Measurements from ENCODE around the gene MCUB. TPM values are rescaled to one million over a fixed set of nuclear protein-coding genes. Genes with fewer than 3 reads are reported as not detected.
"Not testable (repeated sequence)": the region's sequence is repeated elsewhere in the genome, so short reads cannot be mapped to it uniquely, and the experiment has no call there.

The MCUB gene
- total and polyA plus RNA-seq, 5 experiments from 2014 or later: 147 to 201 (median 160) TPM

- not testable (repeated sequence) for H3K27me3 Mint-ChIP-seq, H3K9me3 Mint-ChIP-seq, ATAC-seq
- peaks cover 11 to 47% (median 42%) of the 10 kb centered on the region in 4 donors for H3K4me1 Mint-ChIP-seq
- peak overlapping the region in 9 of 10 donors; percentile 30 to 96 (median 86) for H3K27ac Mint-ChIP-seq
- peaks cover 7 to 16% (median 8%) of the 10 kb centered on the region in 3 donors for H3K36me3 Mint-ChIP-seq
- POLR2A ChIA-PET: interaction anchor here (0.7 to 3.4 kb wide), 4 partner anchors 11 to 91 kb away, joined by 3 to 54 read pairs (median 8); no protein-coding TSS in a partner anchor
- DNase-seq: peak in 4 of 10 donors; percentile 14 to 31 (median 22)
- peak overlapping the region; percentile 13 to 89 (median 76) for H3K4me3 Mint-ChIP-seq
Observed at GRCh38 chr4:109558095-109558494, 2.0 kb upstream of the MCUB start.

GRCh38 chr4:109559625-109559982, 442 bp upstream of the MCUB start:
- POLR2A ChIA-PET: interaction anchor here (0.6 to 3.4 kb wide), 30 partner anchors 10 to 1839 kb away, joined by 3 to 54 read pairs (median 6); partner anchors contain the start of genes CASP6, PAPSS1, PLA2G12A and SEC24B
- no peaks in the 10 kb centered on the region for H3K27me3 Mint-ChIP-seq
- ATAC-seq (peak; percentile 36 to 41), DNase-seq (peak in 5 of 10 donors; percentile 23 to 65 (median 29))
- H3K36me3 Mint-ChIP-seq: peaks cover 0 to 17% (median 12%) of the 10 kb centered on the region in 3 donors
- H3K4me3 Mint-ChIP-seq: peak overlapping the region; percentile 84 to 99 (median 94)
- peak overlapping the region; percentile 92 to 99 (median 96) for H3K27ac Mint-ChIP-seq
- H3K9me3 Mint-ChIP-seq: no peaks in the 10 kb centered on the region
- peaks cover 13 to 57% (median 55%) of the 10 kb centered on the region in 4 donors for H3K4me1 Mint-ChIP-seq

GRCh38 chr4:109560687-109561461, 828 bp downstream of the MCUB start:
- DNase-seq (peak; percentile 24 to 83 (median 53)), ATAC-seq (peak; percentile 49 to 50)
- POLR2A ChIA-PET: interaction anchor here (0.6 to 3.4 kb wide), 34 partner anchors 11 to 194 kb away, joined by 3 to 54 read pairs (median 4); partner anchors contain the start of genes CASP6, PLA2G12A and SEC24B
- Mint-ChIP-seq H3K4me3 (peak overlapping the region; percentile 84 to 99 (median 98)), H3K27ac (peak overlapping the region; percentile 86 to 99 (median 97)), H3K4me1 (peaks cover 12 to 65% (median 62%) of the 10 kb centered on the region in 4 donors), H3K9me3 (no peaks in the 10 kb centered on the region), H3K36me3 (peaks cover 0 to 22% (median 11%) of the 10 kb centered on the region in 3 donors), H3K27me3 (no peaks in the 10 kb centered on the region)

- Mint-ChIP-seq H3K36me3 (peaks cover 0 to 27% (median 12%) of the 10 kb centered on the region in 3 donors), H3K27ac (peak overlapping the region in 9 of 10 donors; percentile 9 to 98 (median 87)), H3K4me1 (peaks cover 12 to 73% (median 65%) of the 10 kb centered on the region in 4 donors), H3K4me3 (peak overlapping the region; percentile 84 to 99 (median 98)), H3K9me3 (no peaks in the 10 kb centered on the region), H3K27me3 (no peaks in the 10 kb centered on the region)
- POLR2A ChIA-PET: interaction anchor here (0.7 to 2.8 kb wide), 6 partner anchors 9 to 101 kb away, joined by 3 to 12 read pairs (median 4); no protein-coding TSS in a partner anchor
- ATAC-seq (no peak), DNase-seq (no peak)
Observed at GRCh38 chr4:109562457-109563239, 2.6 kb downstream of the MCUB start.

- Mint-ChIP-seq H3K27ac (peak overlapping the region in 4 of 10 donors; percentile 16 to 56 (median 42)), H3K4me3 (peak overlapping the region in 4 of 10 donors; percentile 4 to 45 (median 20)), H3K36me3 (peaks cover 10 to 30% (median 19%) of the 10 kb centered on the region in 3 donors), H3K9me3 (peaks cover 0 to 4% (median 0%) of the 10 kb centered on the region in 9 donors), H3K4me1 (peaks cover 37 to 82% (median 74%) of the 10 kb centered on the region in 4 donors), H3K27me3 (no peaks in the 10 kb centered on the region)
- ATAC-seq: no peak
- POLR2A ChIA-PET: interaction anchor here (0.6 to 3.2 kb wide), 4 partner anchors 9 to 126 kb away, joined by 3 to 12 read pairs (median 4); partner anchors contain the start of gene MCUB
- no peak for DNase-seq
Observed at GRCh38 chr4:109571494-109571893, 11.4 kb downstream of the MCUB start.

GRCh38 chr4:109572154-109572553, 12.1 kb downstream of the MCUB start:
- Mint-ChIP-seq H3K4me1 (peaks cover 38 to 80% (median 75%) of the 10 kb centered on the region in 4 donors), H3K9me3 (peaks cover 0 to 4% (median 0%) of the 10 kb centered on the region in 9 donors), H3K27ac (peak overlapping the region in 2 of 10 donors; percentile 40 to 53), H3K4me3 (no peak overlapping the region), H3K27me3 (no peaks in the 10 kb centered on the region), H3K36me3 (peaks cover 11 to 28% (median 19%) of the 10 kb centered on the region in 3 donors)
- POLR2A ChIA-PET: interaction anchor here (0.6 to 3.2 kb wide), 5 partner anchors 10 to 127 kb away, joined by 3 to 12 read pairs (median 3); partner anchors contain the start of gene MCUB
- no peak for ATAC-seq
- no peak for DNase-seq

GRCh38 chr4:109574443-109574850, 14.4 kb downstream of the MCUB start:
- Mint-ChIP-seq H3K27me3 (no peaks in the 10 kb centered on the region), H3K36me3 (peaks cover 11 to 37% (median 27%) of the 10 kb centered on the region in 3 donors), H3K9me3 (peaks cover 0 to 4% (median 0%) of the 10 kb centered on the region in 9 donors), H3K4me3 (peak overlapping the region in 9 of 10 donors; percentile 3 to 78 (median 62)), H3K4me1 (peaks cover 39 to 79% (median 75%) of the 10 kb centered on the region in 4 donors), H3K27ac (peak overlapping the region; percentile 42 to 90 (median 73))
- ATAC-seq: peak; percentile 73 to 77
- DNase-seq: peak in 3 of 10 donors; percentile 32 to 48 (median 32)
- POLR2A ChIA-PET: interaction anchor here (0.5 to 2.7 kb wide), 4 partner anchors 13 to 27 kb away, joined by 3 to 15 read pairs (median 4); partner anchors contain the start of gene MCUB

- Mint-ChIP-seq H3K9me3 (peaks cover 0 to 4% (median 0%) of the 10 kb centered on the region in 9 donors), H3K4me1 (peaks cover 34 to 74% (median 70%) of the 10 kb centered on the region in 4 donors), H3K27ac (peak overlapping the region in 9 of 10 donors; percentile 42 to 90 (median 70)), H3K36me3 (peaks cover 11 to 36% (median 33%) of the 10 kb centered on the region in 3 donors), H3K4me3 (peak overlapping the region in 8 of 10 donors; percentile 3 to 78 (median 64)), H3K27me3 (no peaks in the 10 kb centered on the region)
- ATAC-seq: peak; percentile 46 to 56
- POLR2A ChIA-PET: interaction anchor here (0.8 to 2.7 kb wide), 3 partner anchors 13 to 16 kb away, joined by 4 to 15 read pairs (median 4); partner anchors contain the start of gene MCUB
- DNase-seq: no peak
Observed at GRCh38 chr4:109574931-109575804, 15.1 kb downstream of the MCUB start.

GRCh38 chr4:109576462-109576861, 16.4 kb downstream of the MCUB start:
- no peak for ATAC-seq
- no peak for DNase-seq
- POLR2A ChIA-PET: interaction anchor here (1.3 kb wide), 1 partner anchor 17 kb away, joined by 3 read pairs; the partner anchor contains the start of gene MCUB
- Mint-ChIP-seq H3K27me3 (no peaks in the 10 kb centered on the region), H3K9me3 (peaks cover 0 to 6% (median 0%) of the 10 kb centered on the region in 9 donors), H3K4me3 (peak overlapping the region in 3 of 10 donors; percentile 10 to 33 (median 26)), H3K36me3 (peaks cover 6 to 39% (median 36%) of the 10 kb centered on the region in 3 donors), H3K4me1 (peaks cover 28 to 70% (median 66%) of the 10 kb centered on the region in 4 donors), H3K27ac (peak overlapping the region in 8 of 10 donors; percentile 14 to 91 (median 61))

GRCh38 chr4:109578846-109579245, 18.8 kb downstream of the MCUB start:
- H3K27ac Mint-ChIP-seq: peak overlapping the region; percentile 4 to 82 (median 60)
- H3K36me3 Mint-ChIP-seq: peaks cover 6 to 39% (median 37%) of the 10 kb centered on the region in 3 donors
- POLR2A ChIA-PET: interaction anchor here (1.0 kb wide), 1 partner anchor 12 kb away, joined by 3 read pairs; no protein-coding TSS in a partner anchor
- H3K27me3 Mint-ChIP-seq: no peaks in the 10 kb centered on the region
- peaks cover 29 to 69% (median 62%) of the 10 kb centered on the region in 4 donors for H3K4me1 Mint-ChIP-seq
- ATAC-seq: no peak
- H3K4me3 Mint-ChIP-seq: peak overlapping the region in 3 of 10 donors; percentile 26 to 36 (median 36)
- H3K9me3 Mint-ChIP-seq: peaks cover 0 to 10% (median 3%) of the 10 kb centered on the region in 9 donors
- DNase-seq: no peak

Measured in naive thymus-derived CD8-positive, alpha-beta T cell (primary cell).